HUES48 (cell line): ENCODE data around the gene TSSK2.

Experiments used
- H3K27ac ChIP-seq: one replicate; pipeline ENCODE4 v1.7.0; 2013; ENCODE audit warnings: low read depth, low read length, inconsistent platforms
- H3K27me3 ChIP-seq: 2 replicates; pipeline ENCODE4 v1.6.1; 2013; ENCODE audit warnings: mild to moderate bottlenecking, low read length; ENCODE audit not compliant: control insufficient read depth, insufficient read depth
- H3K36me3 ChIP-seq: 2 replicates; pipeline ENCODE4 v1.6.1; 2013; ENCODE audit warnings: low read length; ENCODE audit not compliant: control insufficient read depth, insufficient read depth
- H3K4me1 ChIP-seq: 2 replicates; pipeline ENCODE4 v1.6.1; 2013; ENCODE audit warnings: mild to moderate bottlenecking, low read length; ENCODE audit not compliant: control insufficient read depth, insufficient read depth
- H3K4me3 ChIP-seq: 2 replicates; pipeline ENCODE4 v1.5.1; 2013; ENCODE audit warnings: mild to moderate bottlenecking, low read depth, low read length
- H3K9ac ChIP-seq: 2 replicates; pipeline ENCODE4 v1.6.1; 2013; ENCODE audit warnings: mild to moderate bottlenecking, low read depth, low read length, moderate library complexity
- H3K9me3 ChIP-seq: 2 replicates; pipeline ENCODE4 v1.6.1; 2013; ENCODE audit warnings: low read length; ENCODE audit not compliant: control insufficient read depth, insufficient read depth

TSSK2 gene

GRCh38 chr22:19134176-19134831 lies 3.2 kb downstream of the TSSK2 start:
- no peaks in the 10 kb centered on the region for H3K9me3 ChIP-seq
- H3K36me3 ChIP-seq = peaks cover 60% of the 10 kb centered on the region
- H3K27ac ChIP-seq = no peak overlapping the region
- H3K4me1 ChIP-seq = no peaks in the 10 kb centered on the region
- H3K27me3 ChIP-seq = no peaks in the 10 kb centered on the region
- no peak overlapping the region for H3K9ac ChIP-seq
- no peak overlapping the region for H3K4me3 ChIP-seq

- H3K9me3 ChIP-seq = no peaks in the 10 kb centered on the region
- peaks cover 66% of the 10 kb centered on the region for H3K36me3 ChIP-seq
- H3K9ac ChIP-seq = no peak overlapping the region
- H3K27ac ChIP-seq = no peak overlapping the region
- no peak overlapping the region for H3K4me3 ChIP-seq
- no peaks in the 10 kb centered on the region for H3K4me1 ChIP-seq
- no peaks in the 10 kb centered on the region for H3K27me3 ChIP-seq
Measured at GRCh38 chr22:19134874-19135273, 3.8 kb downstream of the TSSK2 start.

- H3K9me3 ChIP-seq = no peaks in the 10 kb centered on the region
- H3K9ac ChIP-seq = no peak overlapping the region
- no peak overlapping the region for H3K4me3 ChIP-seq
- peaks cover 86% of the 10 kb centered on the region for H3K36me3 ChIP-seq
- no peak overlapping the region for H3K27ac ChIP-seq
- no peaks in the 10 kb centered on the region for H3K27me3 ChIP-seq
- H3K4me1 ChIP-seq = no peaks in the 10 kb centered on the region
Measured at GRCh38 chr22:19136915-19137314, 5.8 kb downstream of the TSSK2 start.

GRCh38 chr22:19137384-19138216 lies 6.5 kb downstream of the TSSK2 start:
- Histone ChIP-seq H3K27ac (no peak overlapping the region), H3K27me3 (no peaks in the 10 kb centered on the region), H3K4me1 (no peaks in the 10 kb centered on the region), H3K4me3 (no peak overlapping the region), H3K36me3 (peaks cover 92% of the 10 kb centered on the region), H3K9ac (no peak overlapping the region), H3K9me3 (no peaks in the 10 kb centered on the region)

GRCh38 chr22:19138217-19139000 lies 7.3 kb downstream of the TSSK2 start:
- H3K36me3 ChIP-seq = peaks cover 85% of the 10 kb centered on the region
- H3K4me1 ChIP-seq = no peaks in the 10 kb centered on the region
- H3K27me3 ChIP-seq = no peaks in the 10 kb centered on the region
- no peak overlapping the region for H3K9ac ChIP-seq
- no peak overlapping the region for H3K4me3 ChIP-seq
- no peaks in the 10 kb centered on the region for H3K9me3 ChIP-seq
- no peak overlapping the region for H3K27ac ChIP-seq

GRCh38 chr22:19139001-19139356 lies 7.9 kb downstream of the TSSK2 start:
- H3K9me3 ChIP-seq = no peaks in the 10 kb centered on the region
- no peak overlapping the region for H3K4me3 ChIP-seq
- no peak overlapping the region for H3K9ac ChIP-seq
- H3K27me3 ChIP-seq = no peaks in the 10 kb centered on the region
- no peak overlapping the region for H3K27ac ChIP-seq
- no peaks in the 10 kb centered on the region for H3K4me1 ChIP-seq
- peaks cover 80% of the 10 kb centered on the region for H3K36me3 ChIP-seq

GRCh38 chr22:19139974-19140373 lies 8.9 kb downstream of the TSSK2 start:
- Histone ChIP-seq H3K36me3 (peaks cover 70% of the 10 kb centered on the region), H3K27ac (no peak overlapping the region), H3K9ac (no peak overlapping the region), H3K4me1 (no peaks in the 10 kb centered on the region), H3K27me3 (no peaks in the 10 kb centered on the region), H3K4me3 (no peak overlapping the region), H3K9me3 (no peaks in the 10 kb centered on the region)

- H3K9ac ChIP-seq = no peak overlapping the region
- no peak overlapping the region for H3K27ac ChIP-seq
- peaks cover 18% of the 10 kb centered on the region for H3K27me3 ChIP-seq
- no peaks in the 10 kb centered on the region for H3K9me3 ChIP-seq
- H3K4me1 ChIP-seq = no peaks in the 10 kb centered on the region; the same call in 1 of the 2 replicates
- H3K4me3 ChIP-seq = no peak overlapping the region
- peaks cover 51% of the 10 kb centered on the region for H3K36me3 ChIP-seq
Measured at GRCh38 chr22:19142394-19142793, 11.3 kb downstream of the TSSK2 start.

GRCh38 chr22:19143212-19143611 lies 12.1 kb downstream of the TSSK2 start:
- Histone ChIP-seq H3K27ac (no peak overlapping the region), H3K36me3 (peaks cover 43% of the 10 kb centered on the region), H3K4me1 (no peaks in the 10 kb centered on the region; the same call in 1 of the 2 replicates), H3K9ac (no peak overlapping the region), H3K4me3 (no peak overlapping the region), H3K27me3 (peaks cover 26% of the 10 kb centered on the region), H3K9me3 (no peaks in the 10 kb centered on the region)

GRCh38 chr22:19143967-19144400 lies 12.9 kb downstream of the TSSK2 start:
- Histone ChIP-seq H3K4me1 (no peaks in the 10 kb centered on the region; the same call in 1 of the 2 replicates), H3K36me3 (peaks cover 36% of the 10 kb centered on the region), H3K27me3 (peaks cover 33% of the 10 kb centered on the region), H3K9ac (peak overlapping the region; percentile 67), H3K9me3 (no peaks in the 10 kb centered on the region), H3K4me3 (peak overlapping the region; percentile 91), H3K27ac (peak overlapping the region; percentile 57)
